ENCODE data around the gene ECM1. TPM values are rescaled to one million over a fixed set of nuclear protein-coding genes. Genes with fewer than 3 reads are reported as not detected.
A peak's percentile ranks its signal among the peaks of the same experiment; 100 is the strongest.

ECM1 gene
- total RNA-seq, 2 experiments from 2014 or later: 0.74 to 0.81 TPM

DNA sequence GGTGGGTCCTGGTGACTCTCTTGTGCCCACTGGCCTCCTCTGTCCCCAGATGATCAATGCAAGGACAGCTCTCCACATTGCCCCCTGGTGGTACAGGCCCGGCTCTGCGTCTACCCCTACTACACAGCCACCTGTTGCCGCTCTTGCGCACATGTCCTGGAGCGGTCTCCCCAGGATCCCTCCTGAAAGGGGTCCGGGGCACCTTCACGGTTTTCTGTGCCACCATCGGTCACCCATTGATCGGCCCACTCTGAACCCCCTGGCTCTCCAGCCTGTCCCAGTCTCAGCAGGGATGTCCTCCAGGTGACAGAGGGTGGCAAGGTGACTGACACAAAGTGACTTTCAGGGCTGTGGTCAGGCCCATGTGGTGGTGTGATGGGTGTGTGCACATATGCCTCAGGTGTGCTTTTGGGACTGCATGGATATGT, 52.1 kb downstream of the ECM1 start:
- H3K4me1 Mint-ChIP-seq (ENCODE audit: low read depth): peaks cover 36% of the 10 kb centered on the region
- intact Hi-C loops (cut with micrococcal nuclease): loop anchor here (10.0 kb wide), 1 partner anchor 135 kb away; the partner anchor contains the start of gene GOLPH3L
- H3K4me3 Mint-ChIP-seq: peak overlapping the region; percentile 88
- H3K36me3 Mint-ChIP-seq (ENCODE audit: low read depth): peaks cover 2% of the 10 kb centered on the region
- peak; percentile 87 for DNase-seq
- POLR2A ChIA-PET: interaction anchor here (0.6 to 24.5 kb wide), 6 partner anchors 8 to 366 kb away, joined by 3 to 678 read pairs (median 5); partner anchors contain the start of genes ADAMTSL4, ENSA, MCL1 and SETDB1
- TF ChIP-seq, protein P1, sequence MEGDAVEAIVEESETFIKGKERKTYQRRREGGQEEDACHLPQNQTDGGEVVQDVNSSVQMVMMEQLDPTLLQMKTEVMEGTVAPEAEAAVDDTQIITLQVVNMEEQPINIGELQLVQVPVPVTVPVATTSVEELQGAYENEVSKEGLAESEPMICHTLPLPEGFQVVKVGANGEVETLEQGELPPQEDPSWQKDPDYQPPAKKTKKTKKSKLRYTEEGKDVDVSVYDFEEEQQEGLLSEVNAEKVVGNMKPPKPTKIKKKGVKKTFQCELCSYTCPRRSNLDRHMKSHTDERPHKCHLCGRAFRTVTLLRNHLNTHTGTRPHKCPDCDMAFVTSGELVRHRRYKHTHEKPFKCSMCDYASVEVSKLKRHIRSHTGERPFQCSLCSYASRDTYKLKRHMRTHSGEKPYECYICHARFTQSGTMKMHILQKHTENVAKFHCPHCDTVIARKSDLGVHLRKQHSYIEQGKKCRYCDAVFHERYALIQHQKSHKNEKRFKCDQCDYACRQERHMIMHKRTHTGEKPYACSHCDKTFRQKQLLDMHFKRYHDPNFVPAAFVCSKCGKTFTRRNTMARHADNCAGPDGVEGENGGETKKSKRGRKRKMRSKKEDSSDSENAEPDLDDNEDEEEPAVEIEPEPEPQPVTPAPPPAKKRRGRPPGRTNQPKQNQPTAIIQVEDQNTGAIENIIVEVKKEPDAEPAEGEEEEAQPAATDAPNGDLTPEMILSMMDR (IDR thresholded peaks at IDR 0.05): peak; percentile 93
- peak; percentile 21 for ATAC-seq
- CTCF ChIA-PET: interaction anchor here (0.6 to 11.2 kb wide), 32 partner anchors 10 to 446 kb away, joined by 3 to 324 read pairs (median 4); partner anchors contain the start of genes ADAMTSL4, CA14, CTSS and ENSA
- H3K27ac Mint-ChIP-seq: peak overlapping the region; percentile 99
- H3K27me3 Mint-ChIP-seq: no peaks in the 10 kb centered on the region
- H3K9me3 Mint-ChIP-seq: no peaks in the 10 kb centered on the region

DNA sequence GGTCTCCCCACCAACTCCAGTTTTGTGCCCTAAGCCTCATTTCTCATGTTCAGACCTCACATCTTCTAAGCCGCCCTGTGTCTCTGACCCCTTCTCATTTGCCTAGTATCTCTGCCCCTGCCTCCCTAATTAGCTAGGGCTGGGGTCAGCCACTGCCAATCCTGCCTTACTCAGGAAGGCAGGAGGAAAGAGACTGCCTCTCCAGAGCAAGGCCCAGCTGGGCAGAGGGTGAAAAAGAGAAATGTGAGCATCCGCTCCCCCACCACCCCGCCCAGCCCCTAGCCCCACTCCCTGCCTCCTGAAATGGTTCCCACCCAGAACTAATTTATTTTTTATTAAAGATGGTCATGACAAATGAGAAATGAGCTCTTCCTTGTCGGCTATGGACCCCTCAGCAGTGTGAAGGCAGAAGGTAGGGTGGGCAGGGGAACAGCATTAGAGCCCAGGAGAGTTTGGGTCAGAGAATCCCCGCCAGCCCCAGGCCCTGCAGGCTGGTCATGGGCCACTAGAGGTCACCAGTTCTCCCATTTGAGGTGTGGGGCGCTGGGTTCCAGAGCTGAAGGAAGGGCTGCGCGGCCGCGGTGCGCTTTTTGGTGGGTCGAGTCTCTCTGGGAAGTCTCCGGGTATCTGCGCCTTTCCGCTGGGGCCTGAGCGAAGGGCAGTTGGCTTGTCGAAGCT, 52.8 kb downstream of the ECM1 start:
- Mint-ChIP-seq H3K9me3 (no peaks in the 10 kb centered on the region), H3K36me3 (ENCODE audit: low read depth) (peaks cover 2% of the 10 kb centered on the region), H3K27me3 (no peaks in the 10 kb centered on the region), H3K4me3 (peak overlapping the region; percentile 88), H3K4me1 (ENCODE audit: low read depth) (peaks cover 38% of the 10 kb centered on the region), H3K27ac (peak overlapping the region; percentile 99)
- ChIA-PET CTCF (interaction anchor here (0.6 to 11.2 kb wide), 40 partner anchors 10 to 445 kb away, joined by 3 to 324 read pairs (median 5); partner anchors contain the start of genes ADAMTSL4, CA14, CTSK and CTSS), POLR2A (interaction anchor here (0.6 to 24.5 kb wide), 11 partner anchors 9 to 367 kb away, joined by 3 to 678 read pairs (median 4); partner anchors contain the start of genes ADAMTSL4, ENSA, GOLPH3L and MCL1)
- intact Hi-C loops (cut with micrococcal nuclease): loop anchor here (10.0 kb wide), 1 partner anchor 134 kb away; the partner anchor contains the start of gene GOLPH3L
- TF ChIP-seq, protein P1 (IDR thresholded peaks at IDR 0.05): peak; percentile 75
- peak; percentile 45 for ATAC-seq
- peak; percentile 95 for DNase-seq

DNA sequence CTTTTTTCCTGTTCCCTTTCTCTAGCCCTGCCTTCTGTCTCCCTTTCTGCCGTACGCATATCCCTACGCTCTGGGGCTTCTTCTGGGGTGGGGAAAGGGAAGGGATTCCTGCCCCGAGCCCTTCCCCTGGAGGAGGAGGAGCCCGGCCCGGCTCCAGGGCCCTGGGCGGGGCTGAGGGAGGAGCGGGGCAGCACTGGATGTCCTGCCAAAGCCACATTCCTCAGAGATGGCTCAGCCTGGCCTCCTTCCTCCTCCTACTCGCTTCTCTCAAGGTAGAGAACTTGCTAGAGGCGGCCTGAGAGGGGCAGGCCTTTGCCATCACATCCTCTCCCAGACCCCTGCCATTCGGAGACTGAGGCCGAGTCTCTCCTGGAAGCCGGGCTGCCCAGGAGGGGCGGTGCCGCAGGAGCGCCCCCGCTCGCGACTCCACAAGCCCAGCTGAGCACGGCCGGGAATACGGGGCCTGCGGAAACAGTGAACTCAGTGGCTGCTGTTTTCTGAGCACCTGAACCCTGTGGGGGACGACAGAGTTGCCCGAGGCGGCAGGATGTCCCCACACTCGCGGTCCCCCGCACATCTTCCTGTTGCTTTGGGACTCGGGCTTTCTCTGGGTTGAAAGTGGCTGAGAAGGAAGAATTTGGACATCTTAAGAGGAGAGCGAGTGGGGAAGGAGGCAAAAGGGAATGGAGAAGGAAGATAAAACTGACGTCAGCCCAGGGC, 53.5 kb downstream of the ECM1 start:
- Mint-ChIP-seq H3K36me3 (ENCODE audit: low read depth) (peaks cover 2% of the 10 kb centered on the region), H3K27me3 (no peaks in the 10 kb centered on the region), H3K9me3 (no peaks in the 10 kb centered on the region), H3K4me1 (ENCODE audit: low read depth) (peaks cover 42% of the 10 kb centered on the region), H3K4me3 (peak overlapping the region; percentile 88), H3K27ac (peak overlapping the region; percentile 99)
- ChIA-PET CTCF (interaction anchor here (0.7 to 11.2 kb wide), 33 partner anchors 11 to 445 kb away, joined by 3 to 324 read pairs (median 6); partner anchors contain the start of genes ADAMTSL4, CTSK, CTSS and ENSA), POLR2A (interaction anchor here (0.6 to 24.5 kb wide), 14 partner anchors 10 to 416 kb away, joined by 3 to 678 read pairs (median 4); partner anchors contain the start of genes ADAMTSL4, ENSA, GOLPH3L and MCL1)
- peak; percentile 25 for ATAC-seq
- peak; percentile 79 for DNase-seq
- TF ChIP-seq, protein P1 (IDR thresholded peaks at IDR 0.05): no peak
- intact Hi-C loops (cut with micrococcal nuclease): loop anchor here (10.0 kb wide), 1 partner anchor 133 kb away; the partner anchor contains the start of gene GOLPH3L

DNA sequence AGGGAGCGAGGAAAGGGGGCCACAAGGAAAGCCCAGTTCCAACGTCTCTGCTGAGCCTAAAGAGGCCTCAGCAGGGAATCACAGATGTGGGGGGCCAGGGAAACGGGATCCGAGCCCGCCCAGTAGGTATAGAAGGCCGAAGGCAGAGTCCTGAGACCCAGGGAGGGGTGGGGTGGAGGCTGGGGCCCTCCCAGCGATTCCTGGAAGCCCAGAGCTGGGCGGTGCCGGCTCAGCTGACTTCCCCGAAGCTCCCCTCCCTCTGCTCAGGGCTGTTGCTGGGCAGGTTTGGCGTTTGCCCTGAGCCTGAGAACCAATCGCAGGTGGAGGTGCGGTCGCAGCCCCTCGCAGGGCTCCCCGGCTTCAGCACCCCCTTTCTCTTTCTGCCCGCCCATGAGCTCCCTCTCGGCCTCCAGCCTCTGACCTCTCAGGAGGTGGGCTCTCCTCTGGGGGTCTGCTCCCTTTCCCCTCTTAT, 54.1 kb downstream of the ECM1 start:
- Mint-ChIP-seq H3K27ac (peak overlapping the region; percentile 99), H3K27me3 (no peaks in the 10 kb centered on the region), H3K36me3 (ENCODE audit: low read depth) (peaks cover 2% of the 10 kb centered on the region), H3K9me3 (no peaks in the 10 kb centered on the region), H3K4me3 (peak overlapping the region; percentile 88), H3K4me1 (ENCODE audit: low read depth) (peaks cover 47% of the 10 kb centered on the region)
- ATAC-seq (peak; percentile 48), DNase-seq (peak; percentile 94)
- intact Hi-C loops (cut with micrococcal nuclease): loop anchor here (2.0 to 10.0 kb wide), 4 partner anchors 17 to 133 kb away; partner anchors contain the start of genes ENSA, GOLPH3L and MCL1
- ChIA-PET POLR2A (interaction anchor here (1.0 to 24.5 kb wide), 11 partner anchors 10 to 416 kb away, joined by 3 to 678 read pairs (median 4); partner anchors contain the start of genes ENSA, GOLPH3L, MCL1 and TARS2), CTCF (interaction anchor here (1.0 to 11.2 kb wide), 6 partner anchors 12 to 417 kb away, joined by 5 to 324 read pairs (median 33); partner anchors contain the start of genes ADAMTSL4, CTSS, ENSA and FALEC)
- TF ChIP-seq, protein P1 (IDR thresholded peaks at IDR 0.05): no peak
